ENCODE data around the gene GLIS2. TPM values are rescaled to one million over a fixed set of nuclear protein-coding genes. Genes with fewer than 3 reads are reported as not detected.
A peak's percentile ranks its signal among the peaks of the same experiment; 100 is the strongest.

GLIS2 gene
- polyA plus RNA-seq, 1 experiment: 2.2 TPM

GRCh38 chr16:4345836-4346781, 30.2 kb downstream of the GLIS2 start:
- no peak for DNase-seq (ENCODE audit: low read depth, low spot score)
- TF ChIP-seq CTCF (IDR thresholded peaks at IDR 0.05; ENCODE audit: low read depth, low read length): no peak
- no peak overlapping the region for H3K27ac ChIP-seq (ENCODE audit: low read depth, low read length)
- ChIA-PET POLR2A (interaction anchor here (0.8 kb wide), 1 partner anchor 118 kb away, joined by 3 read pairs; no protein-coding TSS in a partner anchor), CTCF (interaction anchor here (0.7 to 2.1 kb wide), 3 partner anchors 13 to 56 kb away, joined by 3 to 13 read pairs (median 3); no protein-coding TSS in a partner anchor)
- H3K27me3 ChIP-seq (ENCODE audit: control insufficient read depth, insufficient read depth, low read length): no peaks in the 10 kb centered on the region
- no peaks in the 10 kb centered on the region; the same call in 1 of the 2 replicates for H3K9me3 ChIP-seq (ENCODE audit: control insufficient read depth, insufficient read depth, low read length)
- H3K4me3 ChIP-seq (ENCODE audit: low read depth, low read length): no peak overlapping the region

- Histone ChIP-seq H3K27ac (ENCODE audit: low read depth, low read length) (peak overlapping the region; percentile 31), H3K9me3 (ENCODE audit: control insufficient read depth, insufficient read depth, low read length) (no peaks in the 10 kb centered on the region; the same call in 1 of the 2 replicates), H3K27me3 (ENCODE audit: control insufficient read depth, insufficient read depth, low read length) (no peaks in the 10 kb centered on the region), H3K4me3 (ENCODE audit: low read depth, low read length) (no peak overlapping the region)
- ChIA-PET POLR2A (interaction anchor here (0.8 to 0.9 kb wide), 2 partner anchors 27 to 117 kb away, joined by 3 read pairs; no protein-coding TSS in a partner anchor), CTCF (interaction anchor here (0.9 to 2.1 kb wide), 2 partner anchors 36 to 55 kb away, joined by 3 to 13 read pairs; no protein-coding TSS in a partner anchor)
- DNase-seq (ENCODE audit: low read depth, low spot score): no peak
- TF ChIP-seq CTCF (IDR thresholded peaks at IDR 0.05; ENCODE audit: low read depth, low read length): no peak
These were observed 31.1 kb downstream of the GLIS2 start for GRCh38 chr16:4347010-4347409.

DNA sequence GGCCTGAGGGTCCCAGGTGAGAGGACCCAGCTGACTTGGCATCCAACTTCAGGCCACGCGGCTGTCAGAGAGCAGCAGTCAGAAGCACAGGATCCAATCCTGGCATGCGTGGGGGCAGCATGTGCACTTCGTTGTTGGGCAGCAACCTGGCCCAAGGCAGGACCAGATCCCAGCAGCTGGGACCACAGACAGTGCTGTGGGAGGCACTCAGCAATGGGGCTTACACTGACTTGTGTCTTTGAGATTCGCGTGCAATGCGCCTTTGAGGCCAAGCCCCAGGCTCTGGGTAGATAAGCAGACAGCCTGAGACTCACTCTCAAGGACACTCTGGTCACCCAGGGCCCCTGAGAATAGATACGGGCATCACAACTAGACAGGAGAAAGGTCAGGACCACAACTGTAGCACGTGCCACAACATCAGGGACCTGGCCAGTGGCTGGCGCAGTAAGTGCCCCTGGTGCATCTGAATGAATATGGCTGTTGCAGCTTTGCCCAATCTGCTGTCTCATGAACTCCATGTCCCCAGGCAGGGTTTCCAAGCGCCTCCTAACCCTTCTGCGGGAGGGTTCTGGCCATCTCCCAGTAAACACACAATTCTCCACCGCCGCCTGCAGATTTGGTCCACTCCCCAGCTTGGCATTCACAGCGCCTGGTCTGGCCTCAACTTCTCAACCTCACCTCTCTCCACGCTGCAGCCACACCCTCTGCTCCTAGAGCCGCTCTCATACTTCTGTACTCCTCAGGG, 32.1 kb downstream of the GLIS2 start:
- no peak overlapping the region for H3K4me3 ChIP-seq (ENCODE audit: low read depth, low read length)
- CTCF ChIA-PET: interaction anchor here (2.1 to 6.4 kb wide), 2 partner anchors 54 to 55 kb away, joined by 13 to 56 read pairs; no protein-coding TSS in a partner anchor
- DNase-seq (ENCODE audit: low read depth, low spot score): no peak
- no peak for TF ChIP-seq CTCF (IDR thresholded peaks at IDR 0.05; ENCODE audit: low read depth, low read length)
- H3K27ac ChIP-seq (ENCODE audit: low read depth, low read length): no peak overlapping the region
- no peaks in the 10 kb centered on the region for H3K27me3 ChIP-seq (ENCODE audit: control insufficient read depth, insufficient read depth, low read length)
- POLR2A ChIA-PET: interaction anchor here (0.9 to 1.1 kb wide), 2 partner anchors 11 to 26 kb away, joined by 3 to 5 read pairs; no protein-coding TSS in a partner anchor
- no peaks in the 10 kb centered on the region; the same call in 1 of the 2 replicates for H3K9me3 ChIP-seq (ENCODE audit: control insufficient read depth, insufficient read depth, low read length)

DNA sequence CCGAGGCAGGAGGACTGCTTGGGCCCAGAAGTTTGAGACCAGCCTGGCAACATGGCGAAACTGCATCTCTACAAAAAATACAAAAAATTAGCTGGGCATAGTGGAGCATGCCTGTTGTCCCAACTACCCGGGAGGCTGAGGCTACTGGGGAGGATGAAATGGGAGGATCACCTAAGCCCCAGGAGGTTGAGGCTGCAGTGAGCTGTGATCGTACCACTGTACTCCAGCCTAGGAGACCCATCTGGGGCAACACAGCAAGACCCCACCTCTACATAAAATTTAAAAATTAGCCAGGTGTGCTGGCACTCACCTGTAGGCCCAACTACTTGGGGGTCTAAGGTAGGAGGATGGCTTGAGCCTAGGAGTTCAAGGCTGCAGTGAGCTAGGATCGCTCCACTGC, 33.5 kb downstream of the GLIS2 start:
- ChIA-PET POLR2A (interaction anchor here (1.1 to 1.6 kb wide), 3 partner anchors 12 to 40 kb away, joined by 3 to 5 read pairs (median 5); no protein-coding TSS in a partner anchor), CTCF (interaction anchor here (6.4 kb wide), 1 partner anchor 54 kb away, joined by 56 read pairs; no protein-coding TSS in a partner anchor)
- Histone ChIP-seq H3K9me3 (ENCODE audit: control insufficient read depth, insufficient read depth, low read length) (no peaks in the 10 kb centered on the region; the same call in 1 of the 2 replicates), H3K27ac (ENCODE audit: low read depth, low read length) (no peak overlapping the region), H3K4me3 (ENCODE audit: low read depth, low read length) (no peak overlapping the region), H3K27me3 (ENCODE audit: control insufficient read depth, insufficient read depth, low read length) (no peaks in the 10 kb centered on the region)
- no peak for TF ChIP-seq CTCF (IDR thresholded peaks at IDR 0.05; ENCODE audit: low read depth, low read length)
- no peak for DNase-seq (ENCODE audit: low read depth, low spot score)
